HG02852 (cell line): ENCODE results near the gene PLCB4.

ENCODE experiments used
- ATAC-seq: cut with Tn5 transposase; IDR thresholded peaks from one replicate; pipeline ENCODE4 v1.9.1; 2021; ENCODE audit warnings: mild to moderate bottlenecking, moderate library complexity; ENCODE audit not compliant: unreplicated experiment

The PLCB4 gene

DNA sequence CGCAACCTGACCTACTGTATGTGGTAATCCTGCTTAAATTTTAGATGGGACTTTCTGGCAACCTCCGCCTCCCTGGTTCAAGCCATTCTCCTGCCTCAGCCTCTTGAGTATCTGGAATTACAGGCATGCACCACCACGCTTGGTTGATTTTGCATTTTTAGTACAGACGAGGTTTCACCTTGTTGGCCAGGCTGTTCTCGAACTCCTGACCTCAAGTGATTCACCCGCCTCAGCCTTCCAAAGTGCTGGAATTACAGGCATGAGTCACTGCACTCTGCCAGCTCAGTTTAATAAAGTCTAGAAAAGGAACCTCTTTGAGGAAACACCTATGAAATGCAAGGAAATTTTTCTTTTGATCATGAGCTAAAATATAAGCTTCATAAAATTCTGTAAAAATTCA lies 9.0 kb upstream of the PLCB4 start:
- ATAC-seq = no peak

DNA sequence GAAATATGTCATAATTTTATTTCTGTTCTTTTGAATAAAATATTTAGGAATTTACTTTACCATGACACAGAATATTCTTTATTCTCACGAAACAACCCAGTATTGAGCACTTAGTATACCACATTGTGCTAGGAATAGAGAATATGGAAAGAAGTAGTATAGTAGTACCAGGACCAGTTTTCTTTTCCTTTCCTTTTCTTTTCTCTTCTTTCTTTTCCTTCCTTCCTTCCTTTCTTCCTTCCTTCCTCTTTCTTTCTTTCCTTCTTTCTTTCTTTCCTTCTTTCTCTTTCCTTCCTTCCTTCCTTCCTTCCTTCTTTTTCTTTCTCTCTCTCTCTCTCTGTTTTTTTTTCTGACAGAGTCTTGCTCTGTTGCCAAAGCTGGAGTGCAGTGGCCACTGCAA lies 7.5 kb upstream of the PLCB4 start:
- no peak for ATAC-seq

DNA sequence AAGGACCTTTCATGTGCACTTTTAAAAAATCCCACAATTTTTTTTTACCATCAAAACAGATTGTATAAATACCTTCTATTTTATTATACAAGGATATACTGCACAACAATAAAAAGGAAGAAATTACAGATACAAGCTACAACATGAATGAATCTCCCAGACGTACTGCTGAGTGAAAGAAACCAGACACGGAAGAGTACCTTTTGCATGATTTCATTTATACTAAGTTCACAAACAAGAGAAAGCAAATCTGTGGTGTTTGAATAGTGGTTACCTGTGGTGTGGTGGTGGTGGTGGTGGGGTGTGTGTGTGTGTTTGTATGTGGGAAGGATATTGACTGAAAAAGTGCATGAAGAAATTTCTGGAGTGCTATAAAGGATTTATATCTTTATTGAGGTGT lies 6.8 kb upstream of the PLCB4 start:
- ATAC-seq = no peak

DNA sequence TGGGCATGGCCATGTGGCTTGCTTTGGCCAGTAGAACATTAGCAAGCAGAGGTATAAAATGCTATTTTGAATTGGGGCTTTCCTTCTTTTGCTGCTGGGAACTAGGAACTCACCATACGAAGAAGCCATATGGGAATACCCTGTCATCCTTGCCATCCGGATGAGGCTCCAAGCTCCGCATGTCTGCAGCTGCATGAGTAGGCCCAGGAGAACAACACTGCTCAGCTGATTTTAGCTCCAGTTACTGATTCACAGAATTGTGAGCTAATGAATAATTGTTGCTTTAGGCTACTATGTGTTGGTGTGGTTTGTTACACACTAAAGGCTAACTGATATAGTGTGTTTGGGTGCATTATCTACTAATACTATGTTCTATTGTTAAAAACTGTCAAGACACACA lies 2.7 kb upstream of the PLCB4 start:
- no peak for ATAC-seq

DNA sequence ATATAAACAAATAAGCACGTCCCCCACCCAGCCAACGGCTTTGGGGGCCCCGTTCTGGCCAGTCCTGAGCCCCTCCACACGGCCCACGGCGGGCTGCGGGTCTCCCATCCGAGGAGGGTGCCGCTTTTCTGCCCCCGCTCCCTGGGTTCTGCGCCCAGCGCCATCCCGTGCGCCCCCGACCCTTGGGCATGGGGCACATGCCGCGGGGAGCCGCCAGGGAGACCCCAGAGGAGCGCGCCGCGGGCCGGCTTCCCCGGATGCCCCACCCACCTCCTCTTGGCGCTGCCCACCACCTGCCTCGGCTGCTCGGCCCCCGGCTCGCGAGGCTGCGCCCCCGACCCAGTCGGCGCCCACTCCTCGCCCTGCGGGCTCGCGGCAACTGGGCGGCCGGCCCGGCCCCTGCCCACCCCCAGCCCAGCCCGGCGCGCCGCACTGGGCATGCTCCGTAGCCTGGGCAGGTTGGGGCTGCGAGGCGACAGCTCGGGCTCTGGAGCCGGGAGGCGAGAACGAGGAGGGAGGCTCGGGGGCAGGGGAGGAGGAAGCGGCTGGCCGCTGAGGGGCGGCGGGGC lies 570 bp upstream of the PLCB4 start:
- no peak for ATAC-seq

DNA sequence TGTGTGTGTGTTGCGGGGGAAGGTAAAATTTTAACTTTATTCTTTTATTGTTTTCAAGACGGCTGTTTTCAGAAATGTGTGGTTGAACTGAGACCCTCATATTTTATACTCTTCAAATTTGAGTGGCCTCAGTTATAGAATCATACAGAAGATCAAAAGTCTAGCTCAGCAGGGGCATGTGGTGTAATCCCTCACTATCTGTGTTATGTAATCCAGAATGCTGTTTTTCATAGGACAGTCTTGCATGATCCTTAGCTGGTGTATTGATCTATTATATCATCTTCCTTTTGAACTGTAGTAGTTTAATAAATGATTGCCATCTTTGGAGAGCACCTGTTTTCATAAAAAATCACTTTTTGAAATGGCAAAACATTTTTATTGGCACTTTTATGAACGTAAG lies 1.4 kb downstream of the PLCB4 start:
- no peak for ATAC-seq

DNA sequence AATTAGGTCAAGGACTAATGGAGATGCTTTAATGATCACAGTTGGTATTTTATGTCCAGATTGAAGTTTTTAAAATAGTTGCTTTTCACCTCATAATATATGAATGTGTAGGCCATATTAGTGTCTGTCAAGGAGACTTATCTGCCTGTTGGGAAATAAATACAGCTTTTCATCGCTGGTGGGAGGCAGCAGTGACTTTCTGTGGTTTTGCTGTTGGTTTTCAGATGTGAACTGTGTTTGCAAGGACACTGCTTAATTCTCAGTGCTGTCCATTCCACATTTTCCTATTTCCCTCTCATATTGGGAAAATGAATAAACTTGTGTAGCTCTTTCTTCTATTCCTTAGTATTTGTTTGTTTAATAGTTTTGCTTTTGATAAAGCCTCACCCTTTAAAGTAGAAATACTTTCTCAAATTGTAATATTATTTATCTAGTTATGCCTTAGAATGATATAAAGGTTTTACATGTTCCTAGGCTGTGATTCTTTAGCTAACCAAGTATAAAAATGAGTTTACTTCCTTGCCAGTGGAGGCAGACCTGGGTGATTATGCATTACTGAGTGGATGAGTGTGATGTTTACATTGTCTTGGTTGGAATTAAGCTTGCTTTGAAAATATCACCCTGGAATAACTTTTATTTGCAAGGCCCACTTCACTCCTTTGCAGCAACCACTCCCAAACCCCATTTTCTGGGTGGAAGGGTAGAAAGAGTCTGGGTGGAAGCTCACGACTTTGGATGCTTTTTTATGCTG lies 3.3 kb downstream of the PLCB4 start:
- ATAC-seq = no peak

DNA sequence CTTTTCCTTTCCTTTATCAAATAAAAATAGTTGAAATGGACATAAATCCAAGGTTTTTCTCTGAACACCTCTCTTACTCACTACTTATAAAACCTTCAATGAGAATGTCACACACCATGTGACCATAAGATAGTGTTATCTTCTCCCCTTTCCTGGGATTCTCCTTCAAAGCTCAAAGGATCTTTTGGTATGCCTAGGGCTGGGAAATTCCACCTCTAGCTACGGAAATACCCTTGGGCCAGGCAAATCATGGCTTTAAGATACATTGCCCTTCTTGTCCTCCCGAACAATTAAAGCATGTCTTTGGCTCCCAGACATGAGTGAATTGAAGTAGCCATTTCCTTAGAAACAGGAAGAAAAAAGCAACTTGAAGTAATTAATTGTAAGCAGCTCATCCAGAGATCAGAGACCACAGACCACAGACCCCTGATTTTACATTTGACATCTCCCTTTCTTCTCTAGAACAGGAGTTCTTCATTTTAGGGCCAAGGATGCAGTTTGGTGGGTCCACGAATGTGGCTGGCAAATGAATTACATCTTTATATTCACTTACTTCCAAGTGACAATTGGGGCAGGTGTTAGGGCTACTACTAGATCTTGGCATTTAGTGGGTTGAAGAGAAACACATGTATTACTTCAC lies 4.1 kb downstream of the PLCB4 start:
- ATAC-seq = no peak

DNA sequence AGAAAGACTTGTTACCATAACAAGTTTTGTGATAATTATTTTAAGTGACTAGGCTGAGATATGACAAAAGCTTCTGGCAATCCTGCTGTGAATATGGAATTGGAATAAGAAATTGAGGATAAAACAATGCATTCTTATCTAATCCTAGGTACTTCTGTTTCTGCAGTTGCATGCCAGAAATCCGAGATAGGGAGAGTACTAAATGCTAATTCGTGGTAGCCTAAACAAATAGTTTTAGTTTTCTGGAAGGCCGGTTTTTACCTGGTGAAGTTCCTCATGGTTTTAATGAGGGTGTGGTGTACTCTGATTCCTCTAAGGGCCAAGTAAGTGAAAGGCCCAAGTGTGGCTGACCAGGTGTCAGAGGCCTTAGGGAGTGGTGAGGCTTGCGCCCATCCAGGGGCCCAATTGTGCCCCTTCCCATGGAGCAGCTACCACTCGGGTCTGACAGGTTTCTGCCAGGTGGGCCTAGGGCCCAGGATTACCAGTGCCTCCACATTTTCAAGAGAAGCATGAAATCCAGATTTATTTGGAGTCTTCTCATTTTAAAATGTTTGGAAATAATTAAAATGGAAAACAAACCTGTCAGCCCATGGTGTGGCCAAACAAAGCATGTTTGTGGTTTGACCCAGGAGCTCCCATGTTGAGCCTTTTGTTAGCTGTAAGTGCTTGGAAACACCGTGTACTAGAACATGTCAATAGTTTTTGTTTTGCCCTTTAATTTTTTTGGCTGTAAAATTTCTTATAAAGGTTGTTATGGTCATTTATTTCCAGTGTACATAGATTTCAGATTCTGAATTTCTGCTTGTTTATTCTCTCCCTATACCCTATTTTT lies 6.6 kb downstream of the PLCB4 start:
- ATAC-seq = no peak

DNA sequence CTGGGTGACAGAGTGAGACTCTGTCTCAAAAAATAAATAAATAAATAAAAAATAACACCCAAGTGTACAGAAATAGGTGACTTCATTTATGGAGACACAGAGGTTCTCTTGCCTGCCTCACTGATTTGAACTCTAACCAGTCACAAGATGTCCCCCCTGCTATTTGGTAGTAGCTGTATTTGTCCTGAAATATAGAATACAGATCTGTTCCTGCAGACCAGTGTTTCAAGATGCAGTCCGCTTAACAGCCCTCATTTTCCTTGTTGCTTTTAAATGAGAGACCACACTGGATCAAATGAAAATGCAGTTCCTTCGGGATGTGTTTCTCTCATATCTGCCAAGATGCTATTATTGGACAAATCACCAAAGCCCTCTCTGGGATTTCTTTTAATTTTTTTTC lies 7.6 kb downstream of the PLCB4 start:
- ATAC-seq = no peak

DNA sequence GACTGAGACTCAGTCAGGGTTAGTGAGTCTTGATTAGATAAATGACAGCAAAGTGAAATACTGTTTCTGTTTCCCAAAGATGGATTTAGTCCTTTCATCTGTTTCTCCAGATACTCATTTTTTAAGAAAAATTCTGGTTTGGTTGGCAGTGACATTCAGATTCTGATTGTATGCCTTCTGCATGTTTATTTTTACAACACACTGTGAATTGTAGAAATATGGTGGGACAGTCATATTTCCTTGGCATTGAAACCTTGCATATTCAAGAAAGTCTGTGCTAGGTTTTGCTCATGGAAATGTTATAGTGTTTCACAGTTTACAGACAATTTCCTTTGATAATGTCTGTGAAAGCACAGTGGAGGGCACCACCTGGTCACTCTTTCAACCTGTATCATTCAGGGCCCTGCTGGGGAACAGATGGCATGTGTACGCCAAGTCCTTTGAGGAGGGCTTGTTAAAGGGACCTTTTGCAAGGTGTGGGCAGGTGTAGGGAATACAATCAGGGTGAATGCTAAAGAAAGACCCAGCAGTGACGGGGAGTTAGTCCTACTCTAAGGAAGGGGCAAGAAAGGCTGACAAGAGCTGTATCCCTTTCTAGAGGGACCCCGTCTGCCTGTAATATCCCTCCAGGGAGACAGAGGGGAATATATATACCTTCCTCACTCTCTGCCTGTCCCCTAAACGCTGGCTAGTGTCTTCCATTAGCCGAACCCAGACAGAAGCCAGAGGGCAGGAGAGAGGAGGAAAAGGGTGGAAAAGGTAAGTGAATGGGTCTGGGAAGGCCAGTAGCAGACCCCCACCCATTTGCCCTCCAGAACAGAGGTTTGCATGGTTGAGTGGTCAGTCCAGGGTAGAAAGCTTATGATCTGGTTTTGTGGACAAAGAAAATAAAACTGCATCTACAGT lies 10.2 kb downstream of the PLCB4 start:
- no peak for ATAC-seq

DNA sequence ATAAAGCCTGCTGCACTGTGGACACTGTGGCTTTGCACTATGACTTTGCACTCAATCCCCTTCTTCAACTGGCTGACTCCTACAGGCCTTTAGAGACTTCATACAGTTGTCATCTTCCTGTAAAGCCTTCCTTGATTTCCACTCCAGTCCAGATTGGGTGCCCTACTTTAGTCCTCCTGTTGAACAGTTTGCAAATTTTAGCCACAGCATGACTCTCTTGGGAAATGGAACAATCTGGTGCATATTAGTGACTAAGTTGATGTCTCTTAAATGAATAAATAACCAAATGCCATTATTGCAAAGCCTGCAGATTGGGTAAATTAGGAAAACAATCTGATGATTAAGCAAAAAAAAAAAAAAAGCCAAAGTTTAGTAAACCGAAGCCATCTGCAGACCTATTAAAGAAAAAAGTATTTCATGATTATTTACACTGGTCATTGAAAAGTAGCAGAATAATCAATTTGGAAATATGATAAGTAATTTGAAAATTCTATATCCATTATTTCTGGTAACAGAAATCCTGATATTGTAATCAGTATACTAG lies 12.6 kb downstream of the PLCB4 start:
- ATAC-seq = no peak

DNA sequence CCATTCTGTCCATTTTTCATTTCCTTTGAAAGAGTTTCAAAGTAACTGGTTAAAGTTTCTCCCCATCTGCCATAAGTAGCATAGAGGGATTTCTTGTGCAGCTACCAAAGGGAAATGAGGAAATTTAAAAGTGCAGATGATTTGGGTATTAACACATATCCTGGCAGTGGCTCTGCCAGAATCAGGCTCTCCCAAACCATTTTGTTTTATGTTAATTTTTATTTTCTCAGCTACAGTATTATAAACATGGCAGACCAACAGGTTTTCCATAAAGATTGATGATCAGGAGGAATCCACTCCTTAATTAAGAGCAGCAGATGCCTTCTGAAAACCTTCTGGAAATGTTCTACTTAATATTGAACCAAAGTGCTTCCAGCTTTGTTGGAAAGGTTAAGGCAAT lies 13.9 kb downstream of the PLCB4 start:
- no peak for ATAC-seq

DNA sequence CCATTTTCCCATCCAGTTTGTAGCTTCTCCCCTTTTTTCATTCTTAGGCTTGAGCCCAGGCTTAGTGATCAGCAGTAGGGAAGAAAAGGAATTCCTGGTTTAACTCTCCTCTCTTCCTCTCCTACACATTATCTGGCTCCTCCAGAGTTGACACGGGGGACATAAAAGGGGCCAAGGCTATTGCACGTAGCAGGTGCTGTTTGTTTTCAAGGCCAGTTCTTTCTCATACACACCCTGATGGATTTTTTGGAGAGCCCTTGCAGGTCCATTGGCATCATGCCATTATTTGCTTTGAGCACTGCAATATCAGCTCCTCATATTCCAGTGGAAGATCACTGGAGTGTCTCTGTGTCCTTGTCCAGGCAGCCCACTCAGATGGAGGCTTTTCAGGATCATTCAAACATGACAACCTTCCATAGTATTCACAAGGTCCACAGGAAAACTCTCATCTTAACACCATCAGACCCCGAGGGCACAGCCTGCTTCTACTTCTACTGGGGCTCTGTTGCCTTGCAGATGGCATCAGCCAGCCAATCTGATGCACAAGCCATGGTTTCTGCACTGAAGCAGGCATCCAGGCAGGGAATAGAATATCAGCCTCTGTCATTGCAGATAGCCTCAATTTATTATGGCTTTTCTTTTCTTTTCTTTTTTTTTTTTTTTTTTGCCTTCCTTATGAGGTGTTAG lies 18.8 kb downstream of the PLCB4 start:
- no peak for ATAC-seq

DNA sequence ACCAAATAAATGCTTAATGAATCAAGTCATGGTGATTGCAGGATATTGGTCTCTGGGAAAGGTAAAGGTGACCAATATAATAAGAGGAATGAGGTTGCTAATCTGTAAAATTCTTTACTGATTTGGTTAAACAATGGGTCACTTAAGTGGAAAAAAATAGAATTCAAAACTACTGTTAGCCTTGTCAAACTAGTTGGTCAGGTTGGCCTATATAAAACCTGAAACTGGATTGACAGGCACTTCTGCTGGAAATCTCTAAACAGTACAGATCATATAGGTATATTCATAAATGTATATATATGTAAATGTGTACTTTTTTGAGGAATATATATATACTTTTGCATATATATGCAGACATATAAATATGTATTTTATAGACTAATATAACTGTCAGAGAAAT lies 19.7 kb downstream of the PLCB4 start:
- no peak for ATAC-seq

DNA sequence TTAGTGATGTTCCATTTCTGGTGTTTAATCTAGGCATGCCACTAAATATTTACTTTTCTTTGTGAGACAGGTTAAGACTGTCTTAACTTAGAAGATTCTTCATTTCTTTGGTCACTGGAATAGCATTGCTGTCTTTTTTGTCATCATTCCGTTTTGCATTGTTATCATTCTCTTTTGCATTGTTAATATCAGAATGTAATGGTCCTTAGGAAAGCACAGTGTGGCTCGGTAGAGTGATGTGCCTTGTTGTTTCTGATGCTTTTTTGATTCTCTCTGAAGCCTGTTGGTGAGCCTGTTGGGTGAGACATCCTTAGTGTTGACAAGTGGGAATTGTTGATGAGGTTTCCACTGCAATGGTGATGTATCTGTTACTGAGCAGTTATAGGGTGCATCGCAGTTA lies 23.2 kb downstream of the PLCB4 start:
- no peak for ATAC-seq

DNA sequence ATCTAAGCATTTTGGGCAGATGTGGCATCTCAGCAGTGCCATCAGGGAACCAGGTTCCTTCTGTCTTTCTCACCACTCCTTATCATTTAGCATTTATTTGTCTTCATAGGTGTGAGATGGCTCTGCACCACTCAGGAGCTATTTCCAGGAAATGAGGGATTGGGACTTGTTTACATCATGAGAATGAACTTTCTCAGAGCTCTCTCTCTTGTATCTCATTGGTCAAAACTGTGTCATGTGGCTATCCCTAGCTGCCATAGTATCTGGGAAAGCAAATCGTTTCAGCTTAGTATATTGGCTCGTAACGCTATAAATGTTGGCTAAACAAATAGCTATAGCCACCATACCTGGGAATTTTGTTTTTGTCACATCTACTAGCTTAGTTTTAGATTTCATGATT lies 23.8 kb downstream of the PLCB4 start:
- ATAC-seq = no peak

DNA sequence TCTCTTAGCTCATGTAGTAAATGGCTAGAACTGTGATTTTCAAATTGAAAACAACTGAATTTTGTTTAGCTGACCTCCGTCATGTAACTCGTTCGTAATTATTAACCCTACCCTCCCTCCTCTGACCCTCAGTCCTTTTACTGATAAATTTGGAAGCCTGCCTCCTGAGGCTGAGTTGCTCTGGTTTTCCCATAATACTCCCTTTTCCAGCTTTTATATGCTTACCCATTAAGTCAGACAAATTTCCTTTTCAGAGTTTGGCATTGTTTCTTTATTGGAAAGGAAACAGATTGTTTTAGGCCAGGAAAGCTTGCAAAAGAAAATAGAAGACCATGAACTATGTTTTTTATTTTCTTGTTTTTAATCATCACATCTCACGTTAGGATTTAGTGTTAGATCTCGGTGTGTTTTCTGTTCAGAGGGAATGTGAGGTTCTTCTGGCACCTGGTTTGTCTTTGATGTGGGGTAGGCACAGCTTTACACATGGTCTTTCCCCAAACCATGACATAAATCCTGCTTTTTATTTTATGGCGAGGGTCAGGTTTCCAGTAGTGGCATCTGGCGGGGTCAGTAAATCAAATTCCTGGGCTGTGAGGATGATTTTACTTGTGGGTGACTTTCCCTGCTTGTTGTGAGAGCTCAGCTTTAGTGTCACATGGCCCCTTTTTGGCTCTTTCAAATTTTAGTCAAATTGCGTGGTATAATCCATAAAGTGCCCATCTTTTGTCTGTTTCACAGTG lies 24.5 kb downstream of the PLCB4 start:
- ATAC-seq = no peak

DNA sequence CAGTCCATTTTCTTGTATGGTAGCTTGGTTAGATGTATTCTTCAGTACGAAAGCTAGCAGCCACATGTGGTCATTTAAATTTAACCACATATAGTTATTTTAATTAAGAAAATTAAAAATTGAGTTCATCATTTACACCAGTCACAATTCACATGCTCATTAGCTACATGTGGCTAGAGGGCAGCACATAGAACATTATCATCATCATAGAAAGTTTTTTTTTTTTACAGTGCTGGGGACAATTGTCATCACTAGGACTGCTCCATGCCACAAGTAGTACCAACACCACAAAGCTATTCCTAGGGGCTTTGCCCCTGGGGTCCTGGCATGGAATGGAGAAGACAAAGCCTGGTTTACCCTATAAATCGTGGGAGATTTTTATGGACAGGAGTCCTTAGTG lies 30.5 kb downstream of the PLCB4 start:
- no peak for ATAC-seq
